Left lung (tissue), 10 donors: ENCODE measurements around the gene SYNC. TPM values are rescaled to one million over a fixed set of nuclear protein-coding genes. Genes with fewer than 3 reads are reported as not detected.

Experiments used
- ATAC-seq: fragments of 200-7000 bp; cut with Tn5 transposase; one replicate; pipeline ENCODE4 v1.9.1; 2020; ENCODE audit warnings: moderate library complexity
- DNase-seq, 4 donors: peaks; one replicate each; pipeline ENCODE4 v3.0.0-alpha.2; 2013 to 2020
- H3K27ac ChIP-seq, 2 donors: fragments of 200-600 bp; sonication (generic) in 1 of 2; one replicate each; pipeline versions ENCODE4 v1.5.0 to v1.8.0; 2020 to 2021
- H3K27me3 ChIP-seq, 2 donors: fragments of 200-600 bp; sonication (generic) in 1 of 2; one replicate each; pipeline versions ENCODE4 v1.5.0 to v1.8.0; 2020 to 2021
- H3K36me3 ChIP-seq, 2 donors: fragments of 200-600 bp; sonication (generic) in 1 of 2; one replicate each; pipeline versions ENCODE4 v1.5.0 to v1.8.0; 2020 to 2021
- H3K4me1 ChIP-seq, 2 donors: fragments of 200-600 bp; one replicate each; pipeline ENCODE4 v1.8.0; 2021
- H3K4me3 ChIP-seq, 2 donors: fragments of 200-600 bp; sonication (generic) in 1 of 2; one replicate each; pipeline versions ENCODE4 v1.5.0 to v1.8.0; 2020 to 2021; ENCODE audit warnings: mild to moderate bottlenecking in 1 of 2
- H3K9me3 ChIP-seq, 2 donors: fragments of 200-600 bp; sonication (generic) in 1 of 2; one replicate each; pipeline versions ENCODE4 v1.5.0 to v1.8.0; 2020 to 2021
- CTCF ChIP-seq, 2 donors: fragments of 200-600 bp; sonication (generic) in 1 of 2; IDR thresholded peaks; one replicate each; pipeline versions ENCODE4 v1.5.0 to v1.8.0; 2021; ENCODE audit warnings: antibody characterized with exemption in 2 of 2
- intact Hi-C, 2 donors: fragments of 100-400 bp; cut with DNase I; formaldehyde crosslinking; loops; one replicate each; pipeline versions ENCODE4 v1.11.2 to v1.14.2; 2022
- polyA plus RNA-seq, 6 donors: library from polyadenylated mRNA; unstranded; fragments of 120-200 nt; gene quantifications; one replicate each; pipeline ENCODE4 v1.2.1, GENCODE V29; 2013; ENCODE audit not compliant: insufficient read length in 6 of 6
- total RNA-seq, 2 donors: library from RNA; stranded (reverse); fragmentation: NEBNext Ultra II Directional; extraction: Animal tissue kit (Norgen Biotek cat#: 25700); gene quantifications; one replicate each; pipeline ENCODE4 v1.2.1, GENCODE V29; 2021
- donor health status: DM: no; HTN: yes; CAD: no.
- donor health status: DM: no; HTN: no; CAD: no.

SYNC gene
- total and polyA plus RNA-seq, 8 donors = 3.1 to 19.9 (median 5.4) TPM

DNA sequence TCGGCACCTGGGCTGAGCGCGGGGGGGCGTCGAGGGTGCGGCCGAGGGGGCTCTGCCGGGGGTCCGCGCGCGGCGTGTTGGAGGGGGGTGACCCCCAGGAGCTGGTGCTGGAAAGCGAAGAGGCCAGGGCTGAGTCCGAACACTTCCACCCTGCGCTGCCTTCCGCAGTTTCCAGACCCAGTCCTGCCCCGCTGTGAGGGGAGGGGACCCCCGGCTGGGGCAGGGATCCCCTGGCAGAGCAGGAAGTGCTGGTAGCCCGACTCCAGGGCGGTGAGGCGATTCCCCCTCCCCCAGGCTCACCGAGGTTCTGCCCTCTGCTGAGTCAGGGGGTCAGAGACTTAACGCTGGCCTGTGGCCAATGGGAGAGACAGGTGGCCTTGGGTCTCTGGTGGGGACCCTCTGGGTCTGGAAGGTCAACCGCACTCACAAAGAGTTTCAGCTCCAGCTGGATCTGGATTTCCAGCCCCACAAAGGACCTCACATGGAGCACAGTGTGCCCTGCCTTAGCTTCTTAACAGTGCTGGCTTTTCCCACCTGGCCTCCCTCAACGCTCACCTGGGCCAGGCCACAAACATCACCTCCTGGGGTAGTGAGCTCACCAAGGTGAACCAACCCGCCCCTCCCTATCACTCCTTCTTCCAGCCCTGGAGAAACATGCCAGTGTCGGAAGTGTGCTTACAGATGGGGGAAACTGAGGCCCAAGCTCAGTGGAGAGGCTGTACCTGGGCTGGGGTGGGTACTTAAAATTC lies 39.8 kb upstream of the SYNC start:
- H3K4me3 ChIP-seq = peak overlapping the region; percentile 58 to 65
- DNase-seq (no peak), ATAC-seq (peak; percentile 63)
- H3K4me1 ChIP-seq = peaks cover 10 to 23% of the 10 kb centered on the region in 2 donors
- TF ChIP-seq CTCF (IDR thresholded peaks at IDR 0.05) = no peak
- intact Hi-C loops = no loop called here
- no peaks in the 10 kb centered on the region for H3K36me3 ChIP-seq
- peak overlapping the region; percentile 81 to 83 for H3K27ac ChIP-seq
- H3K9me3 ChIP-seq = no peaks in the 10 kb centered on the region
- H3K27me3 ChIP-seq = peaks cover 0 to 30% of the 10 kb centered on the region in 2 donors

DNA sequence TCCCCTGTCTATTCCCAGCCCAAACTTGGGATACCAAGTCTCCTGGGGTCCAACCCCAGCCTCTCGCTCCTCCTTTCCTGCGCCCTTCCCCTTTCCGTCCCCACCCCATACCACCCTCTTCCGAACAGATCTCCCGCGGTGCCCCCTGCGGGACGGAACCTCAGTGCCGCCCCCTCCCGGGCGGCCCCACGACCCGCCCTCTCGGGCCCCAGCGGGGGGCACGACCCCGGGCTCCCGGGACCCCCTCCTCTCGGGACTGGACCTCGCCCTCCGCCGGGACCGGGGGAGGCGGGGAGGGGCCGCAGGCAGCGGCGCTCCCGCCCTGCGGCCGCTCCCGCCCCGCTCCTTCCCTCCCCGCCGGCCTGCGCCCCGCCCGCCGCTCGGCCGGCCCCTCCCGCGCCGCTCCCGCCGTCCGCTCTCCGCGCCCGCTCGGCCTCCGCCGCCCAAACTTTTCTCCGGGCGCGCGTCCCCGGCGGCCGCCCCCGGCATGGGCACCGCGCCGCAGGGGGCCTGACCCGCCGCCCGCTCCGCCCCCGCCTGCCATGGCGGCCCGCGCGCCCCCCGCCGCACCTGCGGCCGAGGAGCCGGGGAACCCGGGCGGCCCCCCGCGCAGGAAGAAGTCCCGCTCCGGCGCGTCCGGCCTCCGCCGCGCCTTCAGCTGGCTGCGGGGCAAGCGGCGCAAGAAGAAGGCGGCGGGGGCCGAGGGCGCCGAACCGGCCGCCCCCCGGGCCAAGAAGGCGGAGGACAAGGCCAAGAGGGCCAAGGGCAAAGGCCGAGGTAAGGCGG lies 39.0 kb upstream of the SYNC start:
- Histone ChIP-seq H3K27me3 (peaks cover 0 to 30% of the 10 kb centered on the region in 2 donors), H3K4me3 (peak overlapping the region; percentile 64 to 65), H3K9me3 (no peaks in the 10 kb centered on the region), H3K27ac (peak overlapping the region; percentile 81 to 83), H3K36me3 (no peaks in the 10 kb centered on the region), H3K4me1 (peaks cover 10 to 23% of the 10 kb centered on the region in 2 donors)
- TF ChIP-seq CTCF (IDR thresholded peaks at IDR 0.05) = no peak
- DNase-seq (peak in 1 of 4 donors; percentile 83), ATAC-seq (peak; percentile 64)
- intact Hi-C loops = no loop called here

DNA sequence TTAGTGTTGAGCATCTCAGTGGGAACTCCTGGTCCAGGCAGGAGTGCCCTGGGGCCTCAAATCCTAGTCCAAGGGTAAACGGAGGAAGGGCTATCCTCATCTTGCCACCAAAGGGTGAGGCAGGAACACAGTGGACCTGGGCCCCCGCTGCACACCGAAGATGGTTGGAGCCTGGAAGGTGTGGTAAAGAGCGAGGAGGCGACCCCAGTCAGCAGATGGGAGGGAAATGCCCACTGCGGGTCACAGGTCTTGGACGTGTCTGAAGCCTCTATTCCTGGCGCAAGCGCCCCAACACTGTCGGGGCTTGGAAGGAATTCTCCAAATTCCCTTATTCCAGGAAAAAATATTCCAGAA lies 38.5 kb upstream of the SYNC start:
- TF ChIP-seq CTCF (IDR thresholded peaks at IDR 0.05) = no peak
- DNase-seq = no peak
- intact Hi-C loops = no loop called here
- H3K4me3 ChIP-seq = peak overlapping the region; percentile 49 to 64
- H3K36me3 ChIP-seq = no peaks in the 10 kb centered on the region
- peaks cover 10 to 23% of the 10 kb centered on the region in 2 donors for H3K4me1 ChIP-seq
- peaks cover 0 to 30% of the 10 kb centered on the region in 2 donors for H3K27me3 ChIP-seq
- H3K9me3 ChIP-seq = no peaks in the 10 kb centered on the region
- H3K27ac ChIP-seq = peak overlapping the region; percentile 53 to 56
- no peak for ATAC-seq

GRCh38 chr1:32736812-32737791 lies 34.5 kb upstream of the SYNC start:
- Histone ChIP-seq H3K4me1 (peaks cover 5 to 7% of the 10 kb centered on the region in 2 donors), H3K27ac (no peak overlapping the region), H3K36me3 (no peaks in the 10 kb centered on the region), H3K4me3 (no peak overlapping the region), H3K27me3 (peaks cover 0 to 15% of the 10 kb centered on the region in 2 donors), H3K9me3 (no peaks in the 10 kb centered on the region)
- ATAC-seq (no peak), DNase-seq (no peak)
- TF ChIP-seq CTCF (IDR thresholded peaks at IDR 0.05) = no peak
- intact Hi-C loops = no loop called here
